GM12864 (cell line): ENCODE results near the gene UQCC5.

Source experiments
- DNase-seq: peaks from one replicate; pipeline ENCODE4 v3.0.0-alpha.2; 2011; ENCODE audit warnings: low read depth
- H3K4me3 ChIP-seq: 2 replicates; pipeline ENCODE4 v1.5.1; 2011; ENCODE audit warnings: mild to moderate bottlenecking, low read depth, low read length, control low read depth
- CTCF ChIP-seq: IDR thresholded peaks from 2 replicates; pipeline ENCODE4 v1.5.1; 2011; ENCODE audit warnings: low read depth, mild to moderate bottlenecking, moderate library complexity, low read length, control low read depth, inconsistent platforms; ENCODE audit errors: missing control alignments

The UQCC5 gene

GRCh38 chr3:52539010-52539653 lies 2.7 kb downstream of the UQCC5 start:
- TF ChIP-seq CTCF: no peak
- no peak for DNase-seq
- no peak overlapping the region for H3K4me3 ChIP-seq

- TF ChIP-seq CTCF: no peak
- no peak overlapping the region for H3K4me3 ChIP-seq
- no peak for DNase-seq
Measured at GRCh38 chr3:52541050-52541449, 4.6 kb downstream of the UQCC5 start.

GRCh38 chr3:52544937-52545336 lies 8.5 kb downstream of the UQCC5 start:
- TF ChIP-seq CTCF: no peak
- H3K4me3 ChIP-seq: no peak overlapping the region
- DNase-seq: no peak

- no peak for TF ChIP-seq CTCF
- H3K4me3 ChIP-seq: no peak overlapping the region
- DNase-seq: no peak
Measured at GRCh38 chr3:52546111-52546901, 9.9 kb downstream of the UQCC5 start.

- TF ChIP-seq CTCF: no peak
- no peak overlapping the region for H3K4me3 ChIP-seq
- no peak for DNase-seq
Measured at GRCh38 chr3:52547143-52547542, 10.7 kb downstream of the UQCC5 start.

- no peak overlapping the region for H3K4me3 ChIP-seq
- no peak for TF ChIP-seq CTCF
- DNase-seq: no peak
Measured at GRCh38 chr3:52551118-52551517, 14.7 kb downstream of the UQCC5 start.
